ENCODE results near the gene HBS1L.

The HBS1L gene

GRCh38 chr6:134921276-134921675 is 133.3 kb downstream of the HBS1L start:
- in situ Hi-C loops (cut with MboI; ENCODE audit: low sequenced_read_pairs), result no loop called here

- in situ Hi-C loops (cut with MboI; ENCODE audit: low sequenced_read_pairs), result no loop called here
Observed at GRCh38 chr6:134920422-134920821, 134.2 kb downstream of the HBS1L start.

- in situ Hi-C loops (cut with MboI; ENCODE audit: low sequenced_read_pairs), result no loop called here
Observed at GRCh38 chr6:134918418-134918961, 136.1 kb downstream of the HBS1L start.

GRCh38 chr6:134911547-134911946 is 143.1 kb downstream of the HBS1L start:
- in situ Hi-C loops (cut with MboI; ENCODE audit: low sequenced_read_pairs), result no loop called here

GRCh38 chr6:134910593-134910935 is 144.1 kb downstream of the HBS1L start:
- in situ Hi-C loops (cut with MboI; ENCODE audit: low sequenced_read_pairs), result no loop called here

Measured in HL-60/S4 treated with phorbol 12-myristate 13-acetate at 8.2 ng/mL for 4 days and 3 days (cell line).